ENCODE results near the gene PAEP. TPM values are rescaled to one million over a fixed set of nuclear protein-coding genes. Genes with fewer than 3 reads are reported as not detected.
"Not testable (repeated sequence)": the region's sequence is repeated elsewhere in the genome, so short reads cannot be mapped to it uniquely, and the experiment has no call there.

The PAEP gene
- total RNA-seq, 4 donors from 2014 or later, result not detected

- TF ChIP-seq CTCF (IDR thresholded peaks at IDR 0.05; ENCODE audit: low read depth), result no peak
Measured at GRCh38 chr9:135530146-135530545, 31.4 kb upstream of the PAEP start.

- no peak for TF ChIP-seq CTCF (IDR thresholded peaks at IDR 0.05; ENCODE audit: low read depth)
Measured at GRCh38 chr9:135531096-135531495, 30.5 kb upstream of the PAEP start.

- no peak for TF ChIP-seq CTCF (IDR thresholded peaks at IDR 0.05; ENCODE audit: low read depth)
Measured at GRCh38 chr9:135533113-135533512, 28.4 kb upstream of the PAEP start.

- no peak for TF ChIP-seq CTCF (IDR thresholded peaks at IDR 0.05; ENCODE audit: low read depth)
Measured at GRCh38 chr9:135533674-135534073, 27.9 kb upstream of the PAEP start.

GRCh38 chr9:135536216-135536615 is 25.3 kb upstream of the PAEP start:
- no peak for TF ChIP-seq CTCF (IDR thresholded peaks at IDR 0.05; ENCODE audit: low read depth)

- no peak for TF ChIP-seq CTCF (IDR thresholded peaks at IDR 0.05; ENCODE audit: low read depth)
Measured at GRCh38 chr9:135544981-135545635, 16.4 kb upstream of the PAEP start.

GRCh38 chr9:135545646-135546176 is 15.8 kb upstream of the PAEP start, which contains the start of gene OBP2A:
OBP2A (plus strand) TSS chr9:135546126; CDS start chr9:135546181, 55 bp downstream.
- TF ChIP-seq CTCF (IDR thresholded peaks at IDR 0.05; ENCODE audit: low read depth), result not testable (repeated sequence)
